ENCODE data around the gene VPS8.

VPS8 gene, protein sequence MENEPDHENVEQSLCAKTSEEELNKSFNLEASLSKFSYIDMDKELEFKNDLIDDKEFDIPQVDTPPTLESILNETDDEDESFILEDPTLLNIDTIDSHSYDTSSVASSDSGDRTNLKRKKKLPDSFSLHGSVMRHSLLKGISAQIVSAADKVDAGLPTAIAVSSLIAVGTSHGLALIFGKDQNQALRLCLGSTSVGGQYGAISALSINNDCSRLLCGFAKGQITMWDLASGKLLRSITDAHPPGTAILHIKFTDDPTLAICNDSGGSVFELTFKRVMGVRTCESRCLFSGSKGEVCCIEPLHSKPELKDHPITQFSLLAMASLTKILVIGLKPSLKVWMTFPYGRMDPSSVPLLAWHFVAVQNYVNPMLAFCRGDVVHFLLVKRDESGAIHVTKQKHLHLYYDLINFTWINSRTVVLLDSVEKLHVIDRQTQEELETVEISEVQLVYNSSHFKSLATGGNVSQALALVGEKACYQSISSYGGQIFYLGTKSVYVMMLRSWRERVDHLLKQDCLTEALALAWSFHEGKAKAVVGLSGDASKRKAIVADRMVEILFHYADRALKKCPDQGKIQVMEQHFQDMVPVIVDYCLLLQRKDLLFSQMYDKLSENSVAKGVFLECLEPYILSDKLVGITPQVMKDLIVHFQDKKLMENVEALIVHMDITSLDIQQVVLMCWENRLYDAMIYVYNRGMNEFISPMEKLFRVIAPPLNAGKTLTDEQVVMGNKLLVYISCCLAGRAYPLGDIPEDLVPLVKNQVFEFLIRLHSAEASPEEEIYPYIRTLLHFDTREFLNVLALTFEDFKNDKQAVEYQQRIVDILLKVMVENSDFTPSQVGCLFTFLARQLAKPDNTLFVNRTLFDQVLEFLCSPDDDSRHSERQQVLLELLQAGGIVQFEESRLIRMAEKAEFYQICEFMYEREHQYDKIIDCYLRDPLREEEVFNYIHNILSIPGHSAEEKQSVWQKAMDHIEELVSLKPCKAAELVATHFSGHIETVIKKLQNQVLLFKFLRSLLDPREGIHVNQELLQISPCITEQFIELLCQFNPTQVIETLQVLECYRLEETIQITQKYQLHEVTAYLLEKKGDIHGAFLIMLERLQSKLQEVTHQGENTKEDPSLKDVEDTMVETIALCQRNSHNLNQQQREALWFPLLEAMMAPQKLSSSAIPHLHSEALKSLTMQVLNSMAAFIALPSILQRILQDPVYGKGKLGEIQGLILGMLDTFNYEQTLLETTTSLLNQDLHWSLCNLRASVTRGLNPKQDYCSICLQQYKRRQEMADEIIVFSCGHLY (N-terminal part only)

DNA sequence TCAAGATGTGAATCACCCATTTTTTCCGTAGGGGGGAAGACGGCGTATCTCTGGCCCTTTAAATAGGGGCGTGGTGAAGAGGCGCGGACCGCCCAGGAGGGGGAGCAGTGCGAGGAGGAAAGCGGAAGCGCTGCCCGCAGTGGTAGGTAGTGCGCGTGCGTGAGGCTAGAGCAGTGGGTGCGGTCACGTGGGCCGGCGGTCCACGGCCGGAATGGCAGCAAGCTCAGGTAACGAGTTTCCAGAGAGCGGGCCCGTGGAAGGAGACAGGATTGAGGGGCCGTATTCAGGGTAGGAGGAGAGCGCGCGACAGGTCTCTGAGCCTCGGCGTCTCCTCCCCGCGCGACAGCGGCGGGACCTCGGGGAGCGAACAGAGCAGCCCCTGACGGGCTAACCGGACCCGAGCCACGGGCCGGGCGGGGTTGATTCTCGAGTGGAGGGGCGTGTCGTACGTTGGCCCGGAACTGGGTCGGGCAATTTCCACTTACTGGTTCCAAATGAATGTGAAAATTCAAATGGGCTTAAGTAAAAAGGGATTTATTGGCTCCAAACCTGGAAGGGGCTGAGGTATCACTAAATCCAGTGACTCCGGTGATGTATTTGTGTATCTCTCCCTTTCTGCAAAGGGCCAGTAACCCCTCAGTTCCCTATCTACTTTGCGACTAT lies at the start of gene VPS8:
VPS8 (plus strand) TSS at position 168 of the 663 bp plus-strand sequence. CDS start 12,467 bp downstream, outside the sequence.
- peak; percentile 96 for DNase-seq (ENCODE audit: low spot score)

DNA sequence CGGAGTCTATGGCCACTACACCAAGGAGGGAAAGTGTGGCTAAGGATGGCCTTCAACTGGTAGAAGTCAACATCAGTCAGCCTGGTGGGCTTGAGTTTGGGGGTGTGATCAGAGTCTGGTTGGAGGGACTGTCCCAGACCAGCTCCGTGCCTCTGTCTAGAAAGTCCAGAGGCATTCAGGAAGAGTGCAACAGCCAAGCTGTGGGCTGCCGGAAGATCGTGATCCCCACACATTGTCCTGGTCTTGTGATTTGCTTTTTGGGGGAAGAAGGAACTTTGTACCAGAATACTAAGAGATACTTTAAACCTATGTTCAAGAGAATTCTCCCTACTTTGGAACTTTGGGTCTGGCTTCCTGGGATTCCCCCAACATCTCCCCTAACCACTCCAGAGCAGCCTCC lies 47.8 kb upstream of the VPS8 start:
- DNase-seq (ENCODE audit: low spot score), result no peak

DNA sequence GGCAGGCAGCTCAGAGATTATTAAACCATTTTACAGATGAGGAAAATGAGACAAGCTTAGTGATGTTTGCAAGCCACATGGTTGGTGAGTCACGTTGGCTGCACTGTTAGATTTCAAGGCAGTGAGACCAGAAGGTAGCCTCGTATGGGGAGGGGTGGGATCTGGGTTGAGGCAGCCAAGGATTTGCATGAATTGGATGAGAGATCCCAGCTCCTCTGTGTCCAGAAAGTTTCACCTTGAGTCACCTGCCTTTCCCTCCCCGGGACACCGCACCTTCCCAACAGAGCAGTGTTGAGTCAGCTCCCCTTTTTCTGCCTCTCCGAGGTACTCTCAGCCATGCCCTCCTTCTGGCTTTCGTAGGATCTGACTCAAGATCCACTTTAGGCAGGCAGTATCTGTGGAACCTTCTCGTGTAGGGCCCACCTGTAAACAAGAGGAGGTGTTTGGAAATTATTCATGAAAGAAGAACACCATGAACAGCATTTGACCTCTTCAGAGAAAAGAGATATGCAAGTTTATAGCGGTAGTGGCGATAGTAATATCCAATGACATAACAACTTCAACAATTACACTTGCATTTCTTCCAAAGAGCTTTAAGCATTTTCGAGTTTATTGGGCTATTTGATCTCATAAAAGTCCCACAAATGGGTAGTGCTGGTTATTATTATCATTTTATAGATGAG lies 46.8 kb upstream of the VPS8 start:
- no peak for DNase-seq (ENCODE audit: low spot score)

DNA sequence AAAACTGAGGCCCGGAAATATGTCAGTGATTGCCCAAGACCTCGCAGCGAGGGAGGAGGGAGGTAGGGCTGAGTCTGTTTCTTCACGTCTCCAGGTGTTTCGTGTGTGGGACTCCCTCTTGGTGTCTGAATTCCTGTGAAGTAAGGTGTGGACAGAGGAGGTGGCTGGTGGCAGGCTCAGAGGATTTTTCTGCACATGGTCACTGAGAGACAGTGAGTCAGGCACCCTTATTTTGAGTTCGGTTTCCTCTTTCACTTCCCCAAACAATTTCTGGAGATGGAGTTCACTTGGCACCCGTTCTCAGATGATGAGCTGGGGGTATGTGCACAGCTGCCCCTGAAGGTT lies 46.3 kb upstream of the VPS8 start:
- DNase-seq (ENCODE audit: low spot score), result no peak

DNA sequence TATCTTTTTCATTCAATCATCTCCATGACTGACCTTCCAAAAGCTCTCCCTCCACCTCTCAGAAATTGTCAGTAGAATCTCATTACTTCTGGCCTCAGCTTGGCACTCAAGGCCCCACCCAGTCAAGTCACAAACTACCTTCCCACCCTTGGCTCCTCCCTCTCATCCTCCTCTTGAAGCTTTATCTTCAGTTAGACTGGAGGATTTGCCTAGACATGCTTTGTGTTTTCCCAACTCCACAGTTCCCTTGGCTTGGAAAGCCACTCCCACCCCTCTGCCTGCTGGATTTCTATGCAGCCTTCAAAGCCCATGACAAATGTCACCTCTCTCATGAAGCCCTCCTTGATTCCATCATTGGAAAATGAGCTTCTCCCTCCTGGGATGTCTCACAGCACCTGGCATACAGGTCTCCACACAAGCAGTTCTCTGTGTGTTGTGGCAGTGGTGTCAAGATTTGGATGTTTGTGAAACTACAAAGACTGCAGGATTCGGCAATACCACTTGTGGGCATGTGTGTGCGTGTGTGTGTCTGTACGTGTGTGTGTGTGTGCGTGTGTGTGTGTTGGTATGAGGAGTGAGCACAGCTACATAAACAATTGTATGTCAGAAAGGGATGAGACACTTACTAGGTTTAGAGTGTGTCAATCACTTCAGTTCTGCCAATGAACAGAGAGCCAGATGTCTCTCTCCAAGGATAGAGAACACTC lies 45.3 kb upstream of the VPS8 start:
- no peak for DNase-seq (ENCODE audit: low spot score)

DNA sequence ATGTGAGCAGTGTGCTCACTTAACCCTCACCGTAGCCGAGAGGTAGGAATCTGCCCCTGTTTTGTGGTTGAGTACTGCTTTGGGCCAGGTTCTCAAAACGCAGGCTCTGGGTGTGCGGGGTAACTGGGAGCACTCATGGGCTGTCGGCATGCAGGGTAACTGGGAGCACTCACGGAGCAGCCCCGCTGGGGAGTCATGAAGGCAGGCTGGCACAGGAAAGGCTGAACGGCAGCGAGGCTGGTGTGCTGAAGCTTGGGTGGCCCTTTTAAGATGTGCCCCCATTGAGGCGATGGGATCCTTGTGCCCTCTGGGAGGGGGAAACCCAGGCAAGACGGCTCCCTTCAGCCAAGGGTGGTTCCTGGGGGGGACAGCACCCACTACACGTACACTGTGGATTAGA lies 44.6 kb upstream of the VPS8 start:
- no peak for DNase-seq (ENCODE audit: low spot score)

DNA sequence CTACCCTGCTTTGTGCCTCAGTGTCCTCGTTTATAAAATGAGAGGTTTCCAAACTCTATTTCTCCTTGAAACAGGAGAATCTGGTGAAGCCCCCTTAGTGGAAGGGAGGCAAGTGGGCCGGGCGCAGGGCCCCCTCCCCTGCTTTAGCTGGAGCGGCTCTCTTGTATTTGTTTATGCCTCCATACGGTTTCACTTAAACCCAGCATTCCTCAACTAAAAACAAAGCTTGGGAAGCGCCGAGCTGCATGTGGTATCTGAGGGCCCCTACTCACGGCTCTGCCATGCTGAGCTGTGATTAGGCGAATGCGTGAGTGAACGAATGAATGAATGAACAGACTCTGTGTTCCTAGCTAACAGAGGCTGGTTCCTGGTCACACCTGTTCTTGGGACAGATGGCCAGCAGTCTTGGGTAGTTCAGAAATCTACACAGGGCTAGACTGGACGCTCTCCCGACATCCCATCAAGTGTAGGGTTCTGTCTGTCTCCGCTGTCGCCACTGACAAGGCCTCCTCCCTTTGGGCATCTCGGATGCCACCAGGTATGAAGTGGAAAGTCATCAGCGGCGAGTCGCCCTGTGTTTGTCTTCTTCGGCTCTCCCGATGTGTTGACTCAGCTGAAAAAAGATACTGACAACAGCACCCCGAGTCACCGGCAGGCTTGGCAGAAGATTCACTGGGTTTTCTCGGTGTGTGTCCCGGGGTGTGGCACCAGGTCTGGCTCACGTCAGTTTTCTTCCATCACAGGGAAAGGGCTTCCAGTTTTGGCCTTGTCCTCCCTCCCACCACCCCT lies 42.4 kb upstream of the VPS8 start:
- DNase-seq (ENCODE audit: low spot score), result no peak

DNA sequence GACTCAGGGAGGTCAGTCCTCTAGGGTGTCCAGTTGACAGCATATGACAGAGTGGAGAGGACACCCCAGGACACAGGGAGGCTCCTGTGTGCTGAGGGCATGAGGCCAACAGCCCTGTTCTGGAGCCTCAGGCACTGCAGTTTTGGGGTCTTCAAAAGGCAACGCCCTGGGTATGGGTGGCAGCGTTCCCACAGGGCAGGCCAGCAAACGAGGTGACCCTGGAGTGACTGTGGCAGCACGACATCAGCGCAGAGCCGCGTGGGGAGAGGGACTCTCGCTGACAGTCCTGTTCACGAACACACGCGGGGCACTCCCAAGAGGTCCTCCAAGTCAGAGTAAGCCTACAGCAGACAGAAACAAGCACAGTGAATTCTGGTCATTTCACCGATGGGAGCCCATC lies 41.4 kb upstream of the VPS8 start:
- DNase-seq (ENCODE audit: low spot score), result no peak

DNA sequence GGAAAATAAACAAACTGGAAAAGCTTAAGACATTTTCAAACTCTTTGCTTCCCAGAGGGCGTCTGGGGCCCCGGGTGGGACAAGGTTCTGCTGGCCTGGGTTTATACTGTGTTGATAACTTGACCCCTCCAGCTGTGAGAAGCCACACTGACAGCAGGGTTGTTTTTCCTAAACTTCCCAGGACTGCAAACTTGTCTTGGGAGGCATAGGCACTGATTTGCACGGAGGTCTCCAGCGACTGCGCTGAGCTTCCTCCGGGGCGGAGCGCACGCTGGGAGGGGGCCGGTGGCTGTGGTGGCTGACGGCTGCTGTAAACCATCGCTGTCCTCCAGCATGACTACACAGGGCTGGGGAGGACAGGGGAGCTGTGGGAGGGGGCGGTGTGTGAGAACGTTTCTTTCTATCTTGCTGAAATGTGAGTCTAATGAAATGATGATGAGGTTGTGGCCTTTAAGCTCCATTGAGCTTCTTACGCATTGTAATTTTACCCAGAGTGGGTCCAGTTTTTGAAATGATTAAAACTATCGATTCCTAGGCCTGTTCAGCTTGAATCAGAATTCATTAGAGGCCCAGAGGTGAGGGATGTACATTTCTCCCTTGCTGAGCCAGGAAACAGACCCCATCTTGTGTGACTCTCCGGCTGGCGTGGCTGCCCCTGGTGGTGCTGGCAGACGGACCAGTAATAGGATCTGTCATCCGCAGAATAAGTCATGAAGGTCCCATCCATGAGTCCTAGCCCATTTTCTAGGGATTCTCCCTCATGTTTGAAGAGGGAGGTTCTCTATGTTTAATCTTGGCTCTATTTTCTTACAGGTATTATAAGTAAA lies 40.5 kb upstream of the VPS8 start:
- no peak for DNase-seq (ENCODE audit: low spot score)

DNA sequence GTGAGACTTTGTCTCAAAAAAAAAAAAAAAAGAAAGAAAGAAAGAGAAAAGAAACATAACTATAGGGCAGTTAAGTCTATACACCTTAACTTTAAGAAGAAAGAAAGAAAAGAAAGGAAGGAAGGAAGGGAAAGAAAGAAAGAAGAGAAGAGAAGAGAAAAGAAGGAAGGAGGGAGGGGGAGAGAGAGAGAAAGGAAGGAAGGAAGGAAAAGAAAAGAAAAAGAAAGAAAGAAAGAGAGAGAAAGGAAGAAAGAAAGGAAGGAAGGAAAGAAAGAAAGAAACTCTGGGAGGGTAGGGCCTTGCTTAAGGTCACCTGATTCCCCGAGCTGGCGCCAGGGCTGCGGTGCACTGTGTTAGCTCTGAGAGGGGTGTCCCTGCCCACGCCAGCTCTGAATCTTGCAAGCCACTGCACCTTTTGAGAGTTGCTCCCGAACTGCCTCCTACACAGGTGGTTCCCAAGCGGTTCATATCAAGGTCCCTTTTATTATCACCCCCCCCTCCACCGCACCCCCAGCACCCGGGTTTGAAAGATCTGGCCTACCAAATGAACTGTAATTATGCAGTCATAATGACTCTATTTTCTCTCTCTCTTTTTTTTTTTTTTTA lies 39.2 kb upstream of the VPS8 start:
- no peak for DNase-seq (ENCODE audit: low spot score)

DNA sequence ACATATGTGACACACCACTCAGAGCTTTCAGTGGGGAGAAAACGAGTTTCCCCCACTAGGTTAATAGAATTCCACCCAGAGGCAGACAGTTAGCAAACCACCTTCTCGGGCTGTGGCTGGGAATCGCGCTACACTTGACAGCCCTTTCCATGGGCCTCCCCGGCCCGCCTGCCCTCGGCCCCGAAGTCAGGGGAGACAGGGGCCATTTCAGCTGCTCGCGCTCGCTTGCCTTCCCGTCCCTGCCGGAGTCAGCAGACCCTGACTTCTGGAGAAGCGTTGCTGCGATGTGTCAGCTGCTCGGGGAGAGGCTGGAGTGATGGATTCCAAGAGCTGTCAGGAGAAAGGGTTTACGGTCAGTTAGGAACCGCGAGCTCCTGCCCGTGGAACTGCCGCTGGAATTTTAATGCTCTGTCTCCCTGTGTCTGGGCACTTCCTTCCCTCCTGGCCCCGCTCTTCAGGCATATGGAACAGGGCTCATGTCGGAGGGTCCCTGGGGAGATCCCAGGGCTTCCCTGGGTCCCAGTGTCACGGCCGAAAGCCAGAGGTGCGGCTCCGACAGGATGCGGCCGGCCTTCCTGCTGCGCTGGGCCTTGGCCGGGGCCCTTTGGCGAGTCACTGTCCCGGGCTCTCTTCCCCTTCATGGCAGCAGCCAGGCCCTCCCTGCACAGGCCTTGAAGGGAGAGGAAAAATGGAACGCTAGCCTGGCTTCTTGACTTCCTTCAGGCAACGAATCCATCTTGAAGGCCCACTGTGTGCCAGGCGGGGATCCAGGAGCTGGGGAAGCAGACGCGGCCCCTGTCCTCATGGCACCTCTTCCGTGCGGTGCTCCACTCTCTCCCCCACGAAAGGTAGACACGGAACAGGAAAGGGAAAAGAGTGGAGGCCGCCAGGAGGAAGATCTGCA lies 38.4 kb upstream of the VPS8 start:
- DNase-seq (ENCODE audit: low spot score), result no peak

DNA sequence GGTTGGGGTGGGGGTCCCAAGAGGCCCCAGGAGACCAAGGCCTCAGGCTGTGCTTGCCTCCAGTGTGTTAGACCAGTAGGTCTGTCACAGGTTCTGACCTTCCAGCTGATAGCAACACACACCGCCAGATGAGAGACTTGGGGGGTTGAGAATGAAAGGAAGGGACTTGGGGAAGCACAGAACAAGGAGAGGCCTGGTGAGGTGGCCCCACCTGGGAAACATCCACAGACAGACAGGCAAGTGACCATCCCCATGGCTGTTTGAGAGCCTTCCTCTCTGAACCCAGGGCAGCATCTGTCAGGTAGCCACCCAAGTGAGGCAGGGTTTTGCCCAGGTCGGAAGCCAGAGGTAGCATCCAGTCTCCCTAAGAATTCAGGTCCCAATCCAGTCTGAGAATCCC lies 35.0 kb upstream of the VPS8 start:
- no peak for DNase-seq (ENCODE audit: low spot score)

DNA sequence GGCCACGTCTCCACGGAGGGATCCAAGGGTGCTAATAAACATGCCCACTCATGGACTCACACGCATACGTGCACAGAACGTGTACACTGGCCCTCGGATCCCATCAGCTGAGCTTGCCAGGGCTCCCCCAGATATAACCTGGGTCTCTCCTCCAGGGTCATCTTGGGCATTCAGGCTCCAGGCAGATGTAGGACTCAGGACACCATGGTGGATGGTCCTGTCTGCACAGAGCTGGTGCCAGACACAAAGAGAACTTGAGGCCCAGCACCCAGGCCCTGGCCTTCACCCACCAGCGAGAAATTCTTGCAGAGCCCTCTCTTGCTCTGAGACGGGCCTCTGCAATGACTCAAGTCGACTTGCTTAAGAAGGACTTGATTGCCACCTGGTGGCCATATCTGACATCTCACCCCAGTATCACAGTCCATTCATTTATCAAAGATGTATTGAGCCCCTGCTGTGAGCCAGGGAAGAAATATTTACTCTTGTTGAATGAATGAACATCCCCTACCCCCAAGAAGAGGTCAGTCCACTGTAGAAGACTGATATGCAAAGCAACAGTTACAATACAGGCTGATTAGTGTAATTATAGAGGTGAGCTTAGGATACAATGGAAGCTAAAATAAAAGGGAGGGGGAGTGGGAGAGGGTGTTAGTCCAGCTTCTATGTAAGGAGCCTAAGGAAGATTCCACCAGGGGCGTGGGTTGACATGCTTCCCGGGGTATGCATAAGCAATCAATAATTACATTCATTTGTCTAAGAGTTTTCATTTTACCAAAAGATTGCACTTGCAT lies 34.2 kb upstream of the VPS8 start:
- DNase-seq (ENCODE audit: low spot score), result peak; percentile 87

DNA sequence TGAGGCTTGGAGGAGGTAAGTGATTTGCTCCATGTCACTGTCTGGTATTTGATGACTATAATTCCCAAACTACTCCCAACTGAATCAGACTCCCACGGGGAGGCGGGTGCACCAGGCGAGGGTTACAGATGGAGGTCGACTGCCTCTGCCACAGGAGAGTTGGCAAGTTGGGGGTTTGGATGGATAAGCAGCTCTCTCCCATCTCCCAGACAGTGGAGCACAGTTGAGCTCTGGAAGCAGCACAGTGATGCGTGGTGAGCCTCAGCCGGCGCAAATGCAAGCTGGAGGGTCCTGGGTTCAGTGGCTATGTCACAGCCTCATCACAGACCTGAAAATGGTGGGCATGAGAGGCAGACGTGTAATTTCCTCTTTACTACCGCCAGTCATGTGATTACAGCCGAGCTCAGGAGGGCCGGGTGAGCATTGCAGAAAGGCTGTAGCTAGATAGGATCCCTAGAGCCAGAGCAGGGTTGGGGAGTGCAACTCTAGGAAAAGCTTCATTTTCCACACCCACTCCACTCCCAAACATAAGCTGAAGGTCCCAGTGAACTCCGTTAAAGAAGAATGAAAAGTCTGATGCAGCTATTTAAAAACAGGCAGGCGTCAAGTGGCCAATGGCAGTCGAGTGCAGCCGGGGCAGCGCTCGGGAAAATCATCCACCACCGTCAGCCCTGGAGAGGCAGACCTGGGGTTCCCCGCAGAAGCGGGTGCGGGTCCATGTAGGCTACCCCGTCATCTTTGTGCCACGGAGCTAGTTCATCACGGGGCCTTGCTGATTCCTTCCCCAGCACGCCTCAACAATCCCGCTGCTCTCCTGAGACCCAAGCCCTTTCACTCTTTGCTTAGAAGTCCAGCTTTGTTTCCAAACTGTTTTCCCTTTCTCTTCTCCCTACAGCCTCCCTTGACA lies 33.3 kb upstream of the VPS8 start:
- no peak for DNase-seq (ENCODE audit: low spot score)

DNA sequence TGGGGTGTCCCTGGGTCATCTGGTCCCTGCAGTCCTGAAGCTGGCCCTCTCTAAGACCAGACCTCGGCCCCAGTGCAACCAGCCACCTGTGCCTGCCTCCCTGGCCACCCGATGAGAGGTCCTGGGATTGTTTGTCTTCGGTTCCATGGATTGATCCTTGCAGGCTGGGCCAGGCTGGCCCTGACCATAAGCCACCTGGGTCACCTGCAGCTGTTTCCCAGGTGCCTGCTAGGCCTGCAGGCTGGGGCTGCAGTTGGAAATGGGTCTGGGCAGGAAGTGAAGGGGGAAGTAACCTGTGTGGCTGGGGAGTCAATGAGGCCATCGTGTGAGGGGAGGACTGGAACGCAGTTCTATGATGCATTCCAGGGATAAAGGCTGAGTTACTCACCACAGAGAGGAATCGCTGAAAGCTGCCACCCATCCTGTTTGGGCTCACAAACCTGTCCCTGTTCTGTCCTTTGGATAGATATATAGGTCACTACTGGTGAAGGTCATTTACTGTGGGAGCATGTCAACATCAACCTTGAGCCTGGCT lies 30.9 kb upstream of the VPS8 start:
- DNase-seq (ENCODE audit: low spot score), result no peak
